Muscle layer of duodenum (tissue), 2 donors: ENCODE measurements around the gene OPALIN.

Source experiments
- H3K27ac ChIP-seq: one replicate; pipeline ENCODE4 v1.7.0; 2013; ENCODE audit warnings: mild to moderate bottlenecking, low read length
- H3K27me3 ChIP-seq: one replicate; pipeline ENCODE4 v1.7.0; 2013; ENCODE audit warnings: low read depth, mild to moderate bottlenecking, control low read depth, low read length
- H3K36me3 ChIP-seq, 2 donors: one replicate each; pipeline ENCODE4 v1.7.0; 2013; ENCODE audit warnings: low read length in 2 of 2, control low read depth in 1 of 2, mild to moderate bottlenecking in 1 of 2; ENCODE audit not compliant: insufficient read depth in 2 of 2, control insufficient read depth in 1 of 2
- H3K4me1 ChIP-seq, 2 donors: one replicate each; pipeline ENCODE4 v1.7.0; 2013; ENCODE audit warnings: low read length in 2 of 2, mild to moderate bottlenecking in 2 of 2, control low read depth in 1 of 2, moderate library complexity in 1 of 2; ENCODE audit not compliant: insufficient read depth in 2 of 2, control insufficient read depth in 1 of 2
- H3K4me3 ChIP-seq, 2 donors: one replicate each; pipeline ENCODE4 v1.7.0; 2013; ENCODE audit warnings: low read length in 2 of 2, low read depth in 1 of 2, mild to moderate bottlenecking in 1 of 2
- H3K9me3 ChIP-seq, 2 donors: one replicate each; pipeline ENCODE4 v1.7.0; 2013; ENCODE audit warnings: low read length in 2 of 2, control low read depth in 1 of 2, mild to moderate bottlenecking in 1 of 2; ENCODE audit not compliant: control insufficient read depth in 1 of 2
- donor health status: healthy.

Gene OPALIN

DNA sequence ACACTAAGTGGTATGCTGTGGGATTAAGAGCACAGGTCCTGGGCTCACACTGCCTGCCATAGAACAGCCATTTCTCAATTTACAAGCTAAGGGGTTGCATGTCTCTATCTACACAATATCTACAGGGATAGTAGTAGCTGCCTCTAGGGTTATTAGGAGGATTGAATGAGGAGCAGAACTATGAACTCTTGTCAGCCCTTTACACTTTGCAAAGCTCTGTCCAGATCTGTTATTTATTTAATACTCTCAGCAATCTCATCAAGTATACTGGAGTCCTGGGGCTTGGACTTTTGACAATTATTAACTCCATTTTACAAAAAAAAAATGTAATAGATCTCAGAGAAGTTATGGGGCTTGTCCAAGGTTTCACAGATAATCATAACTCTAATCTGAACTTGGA, 6.8 kb downstream of the OPALIN start:
- no peaks in the 10 kb centered on the region for H3K36me3 ChIP-seq
- H3K27me3 ChIP-seq, result no peaks in the 10 kb centered on the region
- no peaks in the 10 kb centered on the region for H3K9me3 ChIP-seq
- H3K4me3 ChIP-seq, result no peak overlapping the region
- H3K4me1 ChIP-seq, result no peaks in the 10 kb centered on the region
- H3K27ac ChIP-seq, result no peak overlapping the region

DNA sequence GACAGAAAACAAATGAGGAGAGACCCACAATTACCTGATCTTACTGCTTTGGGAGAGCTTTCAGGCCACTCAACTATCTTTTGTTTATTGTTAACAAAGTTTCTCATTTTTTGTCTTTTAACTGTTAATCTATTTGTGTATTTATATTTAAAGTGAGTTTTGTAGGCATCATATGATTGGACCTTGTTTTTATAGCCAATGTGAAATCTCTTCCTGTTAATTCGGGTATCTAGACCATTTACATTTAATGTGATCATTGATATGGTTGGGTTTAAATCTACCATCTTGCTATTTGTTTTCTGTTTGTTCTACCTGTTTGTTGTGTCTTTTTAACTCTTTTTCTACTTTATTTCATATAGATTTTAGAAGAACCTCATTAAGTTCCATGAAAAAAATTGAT, 12.5 kb downstream of the OPALIN start:
- H3K9me3 ChIP-seq, result peaks cover 4 to 6% of the 10 kb centered on the region in 2 donors
- no peaks in the 10 kb centered on the region for H3K4me1 ChIP-seq
- H3K4me3 ChIP-seq, result no peak overlapping the region
- H3K27ac ChIP-seq, result no peak overlapping the region
- no peaks in the 10 kb centered on the region for H3K27me3 ChIP-seq
- H3K36me3 ChIP-seq, result no peaks in the 10 kb centered on the region

- no peak overlapping the region for H3K4me3 ChIP-seq
Observed at GRCh38 chr10:96345222-96345621, 13.6 kb downstream of the OPALIN start.

GRCh38 chr10:96344178-96344577, 14.6 kb downstream of the OPALIN start:
- H3K27me3 ChIP-seq, result no peaks in the 10 kb centered on the region

More at GRCh38 chr10:96345222-96345621, 13.6 kb downstream of the OPALIN start:
- Histone ChIP-seq H3K27me3 (no peaks in the 10 kb centered on the region), H3K27ac (no peak overlapping the region), H3K4me1 (no peaks in the 10 kb centered on the region), H3K9me3 (peaks cover 4 to 6% of the 10 kb centered on the region in 2 donors), H3K36me3 (no peaks in the 10 kb centered on the region)

GRCh38 chr10:96342402-96342801, 16.4 kb downstream of the OPALIN start:
- no peaks in the 10 kb centered on the region for H3K36me3 ChIP-seq
- H3K4me1 ChIP-seq, result no peaks in the 10 kb centered on the region
- peaks cover 4 to 6% of the 10 kb centered on the region in 2 donors for H3K9me3 ChIP-seq
- H3K27me3 ChIP-seq, result no peaks in the 10 kb centered on the region
- no peak overlapping the region for H3K4me3 ChIP-seq
- H3K27ac ChIP-seq, result no peak overlapping the region

More at GRCh38 chr10:96344178-96344577, 14.6 kb downstream of the OPALIN start:
- Histone ChIP-seq H3K27ac (no peak overlapping the region), H3K4me3 (no peak overlapping the region), H3K9me3 (peaks cover 4 to 6% of the 10 kb centered on the region in 2 donors), H3K36me3 (no peaks in the 10 kb centered on the region), H3K4me1 (no peaks in the 10 kb centered on the region)

GRCh38 chr10:96341219-96342182, 17.3 kb downstream of the OPALIN start:
- Histone ChIP-seq H3K4me3 (no peak overlapping the region), H3K27ac (no peak overlapping the region), H3K4me1 (no peaks in the 10 kb centered on the region), H3K36me3 (no peaks in the 10 kb centered on the region), H3K27me3 (no peaks in the 10 kb centered on the region), H3K9me3 (peaks cover 4 to 6% of the 10 kb centered on the region in 2 donors)

- Histone ChIP-seq H3K36me3 (no peaks in the 10 kb centered on the region), H3K4me3 (no peak overlapping the region), H3K27me3 (no peaks in the 10 kb centered on the region), H3K9me3 (no peaks in the 10 kb centered on the region), H3K27ac (no peak overlapping the region), H3K4me1 (no peaks in the 10 kb centered on the region)
Observed at GRCh38 chr10:96339956-96340904, 18.6 kb downstream of the OPALIN start.

GRCh38 chr10:96339383-96339782, 19.4 kb downstream of the OPALIN start:
- H3K27ac ChIP-seq, result no peak overlapping the region
- no peaks in the 10 kb centered on the region for H3K4me1 ChIP-seq
- no peaks in the 10 kb centered on the region for H3K36me3 ChIP-seq
- no peaks in the 10 kb centered on the region for H3K9me3 ChIP-seq
- H3K4me3 ChIP-seq, result no peak overlapping the region
- H3K27me3 ChIP-seq, result no peaks in the 10 kb centered on the region

GRCh38 chr10:96338279-96338925, 20.4 kb downstream of the OPALIN start:
- Histone ChIP-seq H3K9me3 (no peaks in the 10 kb centered on the region), H3K27ac (no peak overlapping the region), H3K4me1 (no peaks in the 10 kb centered on the region), H3K27me3 (no peaks in the 10 kb centered on the region), H3K4me3 (no peak overlapping the region), H3K36me3 (no peaks in the 10 kb centered on the region)

DNA sequence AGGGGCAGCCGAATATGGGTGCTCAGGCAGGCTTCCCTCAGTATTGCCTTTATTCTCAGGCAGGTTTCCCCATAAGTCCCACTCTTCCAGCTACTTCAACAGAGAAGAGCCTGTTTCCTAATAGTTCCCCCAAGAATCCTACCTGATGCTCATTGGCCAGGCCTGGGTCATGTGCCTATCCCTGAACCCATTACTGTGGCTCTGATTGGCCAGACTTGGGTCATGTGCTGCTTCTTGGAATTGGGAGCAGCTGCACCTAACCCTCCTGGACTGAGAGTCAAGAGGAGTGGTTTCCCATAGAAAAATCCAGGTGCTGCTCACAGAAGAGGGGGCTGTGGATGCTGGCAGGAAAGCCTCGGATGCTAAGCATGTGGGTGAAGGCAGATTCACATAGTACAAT, 21.7 kb downstream of the OPALIN start:
- no peak overlapping the region for H3K27ac ChIP-seq
- no peaks in the 10 kb centered on the region for H3K9me3 ChIP-seq
- H3K36me3 ChIP-seq, result no peaks in the 10 kb centered on the region
- no peak overlapping the region for H3K4me3 ChIP-seq
- no peaks in the 10 kb centered on the region for H3K4me1 ChIP-seq
- H3K27me3 ChIP-seq, result no peaks in the 10 kb centered on the region
